ENCODE data around the gene TEX264. TPM values are rescaled to one million over a fixed set of nuclear protein-coding genes. Genes with fewer than 3 reads are reported as not detected.

TEX264 gene
- total RNA-seq, 4 donors from 2014 or later: 60.9 to 116 (median 88.2) TPM

DNA sequence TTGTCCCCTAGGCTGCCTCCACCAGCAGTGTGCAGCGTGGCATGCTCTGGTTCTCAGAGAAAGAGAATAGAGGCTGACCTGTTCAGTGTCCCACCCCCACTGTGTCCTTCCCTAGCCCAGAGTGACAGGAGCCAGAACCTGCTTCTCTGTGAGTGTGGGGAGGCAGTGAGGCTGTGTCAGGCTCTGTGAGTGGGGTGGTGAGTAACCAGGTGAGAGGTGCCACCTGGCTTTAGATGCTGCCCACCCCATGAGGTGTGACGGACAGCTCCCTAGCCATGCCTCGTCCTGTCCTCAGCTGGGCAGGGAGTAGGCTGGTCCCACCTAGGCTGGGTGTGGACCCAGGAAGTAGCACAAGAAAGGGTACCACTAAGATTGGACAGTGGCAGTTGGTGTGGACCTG lies 6.3 kb downstream of the TEX264 start:
- Histone ChIP-seq H3K27ac (no peak overlapping the region), H3K27me3 (no peaks in the 10 kb centered on the region), H3K9me3 (no peaks in the 10 kb centered on the region), H3K4me1 (peaks cover 16 to 36% (median 32%) of the 10 kb centered on the region in 4 donors), H3K4me3 (no peak overlapping the region), H3K36me3 (no peaks in the 10 kb centered on the region)
- in situ Hi-C loops (cut with MboI; ENCODE audit: low pct_ligation_motif_present in 1 of 4, low pct_unique_long_range_greater_than_20kb in 1 of 4, low sequenced_read_pairs in 3 of 4): loop anchor here in 1 of 4 donors (25.0 kb wide), 1 partner anchor 290 kb away; the partner anchor contains the start of genes MANF and RBM15B
- no peak for TF ChIP-seq POLR2AphosphoS5 (IDR thresholded peaks at IDR 0.05)
- TF ChIP-seq, protein P1, sequence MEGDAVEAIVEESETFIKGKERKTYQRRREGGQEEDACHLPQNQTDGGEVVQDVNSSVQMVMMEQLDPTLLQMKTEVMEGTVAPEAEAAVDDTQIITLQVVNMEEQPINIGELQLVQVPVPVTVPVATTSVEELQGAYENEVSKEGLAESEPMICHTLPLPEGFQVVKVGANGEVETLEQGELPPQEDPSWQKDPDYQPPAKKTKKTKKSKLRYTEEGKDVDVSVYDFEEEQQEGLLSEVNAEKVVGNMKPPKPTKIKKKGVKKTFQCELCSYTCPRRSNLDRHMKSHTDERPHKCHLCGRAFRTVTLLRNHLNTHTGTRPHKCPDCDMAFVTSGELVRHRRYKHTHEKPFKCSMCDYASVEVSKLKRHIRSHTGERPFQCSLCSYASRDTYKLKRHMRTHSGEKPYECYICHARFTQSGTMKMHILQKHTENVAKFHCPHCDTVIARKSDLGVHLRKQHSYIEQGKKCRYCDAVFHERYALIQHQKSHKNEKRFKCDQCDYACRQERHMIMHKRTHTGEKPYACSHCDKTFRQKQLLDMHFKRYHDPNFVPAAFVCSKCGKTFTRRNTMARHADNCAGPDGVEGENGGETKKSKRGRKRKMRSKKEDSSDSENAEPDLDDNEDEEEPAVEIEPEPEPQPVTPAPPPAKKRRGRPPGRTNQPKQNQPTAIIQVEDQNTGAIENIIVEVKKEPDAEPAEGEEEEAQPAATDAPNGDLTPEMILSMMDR (IDR thresholded peaks at IDR 0.05): no peak
- no peak for TF ChIP-seq EP300 (IDR thresholded peaks at IDR 0.05; ENCODE audit: low read depth)
- TF ChIP-seq POLR2A (IDR thresholded peaks at IDR 0.05): no peak
- 80 to 89% methylated on average over 1 to 3 of the region's 3 CpGs for WGBS, 2 donors (ENCODE audit: low coverage in 1 of 2)
- no peak for DNase-seq
- intact Hi-C loops (cut with DNase I; ENCODE audit: low total_unique reads): no loop called here

DNA sequence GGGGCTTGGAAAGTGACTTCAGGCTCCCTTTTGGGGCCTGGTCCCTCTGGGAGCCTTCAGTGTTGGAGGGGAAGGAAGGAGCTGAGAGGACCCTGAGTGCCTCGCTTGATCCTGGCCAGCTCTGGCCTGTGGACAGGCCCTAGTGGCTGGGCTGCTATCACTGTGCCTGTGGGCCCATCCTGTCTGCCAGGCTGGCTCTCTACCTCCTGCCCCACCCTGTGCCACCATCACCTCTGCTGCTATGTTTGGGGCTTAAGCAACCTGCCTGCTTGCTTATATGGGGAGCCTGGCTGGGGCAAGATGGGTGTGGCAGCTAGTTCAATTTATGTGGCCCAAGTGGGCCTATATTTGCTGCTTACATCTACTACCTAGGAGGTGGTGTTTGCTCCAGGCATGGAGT lies 7.1 kb downstream of the TEX264 start:
- Histone ChIP-seq H3K27me3 (no peaks in the 10 kb centered on the region), H3K9me3 (no peaks in the 10 kb centered on the region), H3K4me3 (no peak overlapping the region), H3K27ac (no peak overlapping the region), H3K4me1 (peaks cover 13 to 28% (median 26%) of the 10 kb centered on the region in 4 donors), H3K36me3 (no peaks in the 10 kb centered on the region)
- intact Hi-C loops (cut with DNase I; ENCODE audit: low total_unique reads): no loop called here
- 100% methylated on average over 1 of the region's 1 CpG; no CpG with 5 or more reads in 1 of the 2 donors for WGBS, 2 donors (ENCODE audit: low coverage in 1 of 2)
- no peak for DNase-seq
- TF ChIP-seq, protein P1 (IDR thresholded peaks at IDR 0.05): no peak
- no peak for TF ChIP-seq POLR2A (IDR thresholded peaks at IDR 0.05)
- TF ChIP-seq POLR2AphosphoS5 (IDR thresholded peaks at IDR 0.05): no peak
- TF ChIP-seq EP300 (IDR thresholded peaks at IDR 0.05; ENCODE audit: low read depth): no peak
- in situ Hi-C loops (cut with MboI; ENCODE audit: low pct_ligation_motif_present in 1 of 4, low pct_unique_long_range_greater_than_20kb in 1 of 4, low sequenced_read_pairs in 3 of 4): loop anchor here in 1 of 4 donors (25.0 kb wide), 1 partner anchor 291 kb away; the partner anchor contains the start of genes MANF and RBM15B

DNA sequence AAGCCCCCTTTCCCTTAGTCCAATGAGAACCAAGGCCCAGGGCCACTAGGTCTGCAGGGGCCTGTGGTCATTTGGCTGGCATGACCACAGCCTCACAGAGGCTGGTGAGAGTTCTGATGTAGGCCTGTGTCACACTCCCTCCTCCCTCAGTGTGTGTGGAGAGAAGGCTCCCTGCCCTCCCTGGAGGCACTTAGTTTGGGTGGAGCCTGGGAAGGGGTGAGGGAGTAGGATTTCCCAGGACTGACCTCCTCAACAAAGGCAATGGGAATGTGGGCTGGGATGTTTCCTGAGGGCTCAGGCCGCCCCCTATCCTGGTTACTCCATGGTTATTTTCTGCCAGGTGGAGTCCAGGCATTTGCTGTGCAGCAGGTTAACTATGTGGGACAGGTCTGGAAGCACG lies 7.6 kb downstream of the TEX264 start:
- intact Hi-C loops (cut with DNase I; ENCODE audit: low total_unique reads) (no loop called here), in situ Hi-C loops (cut with MboI; ENCODE audit: low pct_ligation_motif_present in 1 of 4, low pct_unique_long_range_greater_than_20kb in 1 of 4, low sequenced_read_pairs in 3 of 4) (loop anchor here in 1 of 4 donors (25.0 kb wide), 1 partner anchor 291 kb away; the partner anchor contains the start of genes MANF and RBM15B)
- no peak overlapping the region for H3K4me3 ChIP-seq
- no peaks in the 10 kb centered on the region for H3K9me3 ChIP-seq
- 50 to 94% methylated on average over 1 to 2 of the region's 2 CpGs for WGBS, 2 donors (ENCODE audit: low coverage in 1 of 2)
- no peaks in the 10 kb centered on the region for H3K36me3 ChIP-seq
- no peaks in the 10 kb centered on the region for H3K27me3 ChIP-seq
- peaks cover 13 to 24% (median 21%) of the 10 kb centered on the region in 4 donors for H3K4me1 ChIP-seq
- TF ChIP-seq POLR2A (IDR thresholded peaks at IDR 0.05) (no peak), POLR2AphosphoS5 (IDR thresholded peaks at IDR 0.05) (no peak), EP300 (IDR thresholded peaks at IDR 0.05; ENCODE audit: low read depth) (no peak)
- TF ChIP-seq, protein P1 (IDR thresholded peaks at IDR 0.05): no peak
- DNase-seq: no peak
- H3K27ac ChIP-seq: no peak overlapping the region

DNA sequence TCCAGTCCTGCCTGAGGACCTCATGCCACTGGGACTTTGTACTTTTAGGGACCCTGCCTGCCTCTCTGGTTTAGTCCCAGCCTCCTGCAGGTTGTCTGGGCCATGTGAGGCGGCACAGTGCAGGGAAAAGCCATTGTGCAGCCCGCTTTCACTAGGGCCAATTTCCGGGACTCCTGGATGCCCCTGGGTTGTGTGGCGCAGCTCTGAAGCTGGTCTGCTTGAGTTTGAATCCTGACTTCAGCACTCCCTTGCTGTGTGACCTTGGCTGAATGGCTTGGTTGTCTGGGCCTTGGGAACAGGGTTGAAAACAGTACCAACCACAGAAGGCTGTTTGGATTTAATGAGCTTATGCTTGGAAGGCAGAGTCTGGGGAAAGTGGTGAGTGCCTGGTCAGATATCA lies 8.3 kb downstream of the TEX264 start:
- no peak overlapping the region for H3K4me3 ChIP-seq
- no peaks in the 10 kb centered on the region for H3K9me3 ChIP-seq
- TF ChIP-seq EP300 (IDR thresholded peaks at IDR 0.05; ENCODE audit: low read depth) (no peak), POLR2A (IDR thresholded peaks at IDR 0.05) (no peak), POLR2AphosphoS5 (IDR thresholded peaks at IDR 0.05) (no peak)
- TF ChIP-seq, protein P1 (IDR thresholded peaks at IDR 0.05): no peak
- H3K27ac ChIP-seq: no peak overlapping the region
- no peak for DNase-seq
- in situ Hi-C loops (cut with MboI; ENCODE audit: low pct_ligation_motif_present in 1 of 4, low pct_unique_long_range_greater_than_20kb in 1 of 4, low sequenced_read_pairs in 3 of 4): loop anchor here in 1 of 4 donors (25.0 kb wide), 1 partner anchor 292 kb away; the partner anchor contains the start of genes MANF and RBM15B
- peaks cover 13 to 24% (median 20%) of the 10 kb centered on the region in 4 donors for H3K4me1 ChIP-seq
- WGBS, 2 donors (ENCODE audit: low coverage in 1 of 2): 98% methylated on average over 4 of the region's 4 CpGs; no CpG with 5 or more reads in 1 of the 2 donors
- intact Hi-C loops (cut with DNase I; ENCODE audit: low total_unique reads): no loop called here
- no peaks in the 10 kb centered on the region for H3K27me3 ChIP-seq
- peaks cover 0 to 4% (median 0%) of the 10 kb centered on the region in 4 donors for H3K36me3 ChIP-seq
